Liver (tissue), 9 donors: ENCODE data around the gene SH3PXD2A. TPM values are rescaled to one million over a fixed set of nuclear protein-coding genes. Genes with fewer than 3 reads are reported as not detected.

Experiments used
- DNase-seq: peaks from one replicate; pipeline ENCODE4 v3.0.0-alpha.2; 2017; ENCODE audit warnings: low spot score
- H3K27ac ChIP-seq, 2 donors: one replicate each; pipeline ENCODE4 v1.7.0; 2013; ENCODE audit warnings: inconsistent platforms in 2 of 2, low read length in 2 of 2, control low read depth in 1 of 2, low read depth in 1 of 2, mild to moderate bottlenecking in 1 of 2
- H3K27me3 ChIP-seq, 4 donors: one replicate each; pipeline versions ENCODE4 v1.6.1 to v1.7.0; 2013; ENCODE audit warnings: low read length in 3 of 4, inconsistent platforms in 1 of 4, mild to moderate bottlenecking in 1 of 4, moderate library complexity in 1 of 4; ENCODE audit not compliant: control insufficient read depth in 4 of 4, insufficient read depth in 4 of 4
- H3K36me3 ChIP-seq, 4 donors: one replicate each; pipeline versions ENCODE4 v1.6.1 to v1.7.0; 2013; ENCODE audit warnings: low read length in 3 of 4, mild to moderate bottlenecking in 3 of 4, low read depth in 1 of 4, moderate library complexity in 1 of 4; ENCODE audit not compliant: control insufficient read depth in 4 of 4, insufficient read depth in 3 of 4
- H3K4me1 ChIP-seq, 4 donors: one replicate each; pipeline versions ENCODE4 v1.6.1 to v1.7.0; 2013; ENCODE audit warnings: low read length in 3 of 4, mild to moderate bottlenecking in 3 of 4, moderate library complexity in 1 of 4; ENCODE audit not compliant: control insufficient read depth in 4 of 4, insufficient read depth in 4 of 4
- H3K4me3 ChIP-seq, 3 donors: one replicate each; pipeline versions ENCODE4 v1.6.1 to v1.7.0; 2013; ENCODE audit warnings: low read length in 3 of 3, control low read depth in 1 of 3, low read depth in 1 of 3, mild to moderate bottlenecking in 1 of 3
- H3K9ac ChIP-seq, 2 donors: one replicate each; pipeline ENCODE4 v1.7.0; 2013; ENCODE audit warnings: low read length in 2 of 2, mild to moderate bottlenecking in 2 of 2, moderate library complexity in 2 of 2, control low read depth in 1 of 2, low read depth in 1 of 2
- H3K9me3 ChIP-seq, 4 donors: one replicate each; pipeline versions ENCODE4 v1.6.1 to v1.7.0; 2013; ENCODE audit warnings: low read length in 3 of 4; ENCODE audit not compliant: control insufficient read depth in 4 of 4
- ATF3 ChIP-seq: IDR thresholded peaks from 2 replicates; pipeline ENCODE4 v1.6.1; 2016; ENCODE audit warnings: antibody characterized with exemption
- CTCF ChIP-seq: fragments of 150-350 bp; IDR thresholded peaks from 2 replicates; pipeline ENCODE4 v1.5.1; 2017; ENCODE audit warnings: improper control_type of control experiment, low read depth, low read length; ENCODE audit not compliant: missing input control
- EGR1 ChIP-seq, 2 donors: IDR thresholded peaks; 2 replicates each; pipeline ENCODE4 v1.6.1; 2016 to 2018; ENCODE audit warnings: antibody characterized with exemption in 2 of 2, low read depth in 2 of 2
- FOXA1 ChIP-seq: IDR thresholded peaks from 2 replicates; pipeline ENCODE4 v1.6.1; 2016; ENCODE audit warnings: antibody characterized with exemption
- FOXA2 ChIP-seq: IDR thresholded peaks from 2 replicates; pipeline ENCODE4 v1.6.1; 2016; ENCODE audit warnings: antibody characterized with exemption
- GABPA ChIP-seq, 2 donors: IDR thresholded peaks in 1 of 2; conservative IDR thresholded peaks in 1 of 2; 2 replicates each; pipeline ENCODE4 v1.6.1; 2016; ENCODE audit warnings: antibody characterized with exemption in 2 of 2, mild to moderate bottlenecking in 1 of 2, moderate library complexity in 1 of 2
- HNF4A ChIP-seq, 2 donors: conservative IDR thresholded peaks; 2 replicates each; pipeline ENCODE4 v1.6.1; 2016; ENCODE audit warnings: antibody characterized with exemption in 2 of 2, mild to moderate bottlenecking in 2 of 2
- JUND ChIP-seq, 2 donors: IDR thresholded peaks; 2 replicates each; pipeline ENCODE4 v1.6.1; 2016; ENCODE audit warnings: antibody characterized with exemption in 2 of 2
- NR2F2 ChIP-seq: IDR thresholded peaks from 2 replicates; pipeline ENCODE4 v1.6.1; 2016; ENCODE audit warnings: antibody characterized with exemption
- REST ChIP-seq: IDR thresholded peaks from 2 replicates; pipeline ENCODE4 v1.6.1; 2016; ENCODE audit warnings: antibody characterized with exemption, mild to moderate bottlenecking
- RXRA ChIP-seq, 2 donors: IDR thresholded peaks; 2 replicates each; pipeline ENCODE4 v1.6.1; 2017 to 2018; ENCODE audit warnings: antibody characterized with exemption in 2 of 2, mild to moderate bottlenecking in 1 of 2
- YY1 ChIP-seq: IDR thresholded peaks from 2 replicates; pipeline ENCODE4 v1.6.1; 2016; ENCODE audit warnings: antibody characterized with exemption, mild to moderate bottlenecking
- ZBTB33 ChIP-seq: IDR thresholded peaks from 2 replicates; pipeline ENCODE4 v1.6.1; 2016; ENCODE audit warnings: antibody characterized with exemption
- WGBS: extraction: QIAGEN DNeasy Blood & Tissue Kit; methylation state at CpG from one replicate; pipeline ENCODE4 v1.1.7; 2013; 5-methylcytosine and 5-hydroxymethylcytosine counted together
- polyA plus RNA-seq, 2 donors: library from polyadenylated mRNA; stranded (reverse) in 1 of 2; unstranded in 1 of 2; fragments of 200-250 nt in 1 of 2; fragments of >200 nt in 1 of 2; fragmentation: Nextera tagmentation in 1 of 2; extraction: Ambion mirVana in 1 of 2; gene quantifications; one replicate each; pipeline versions ENCODE4 v1.2.1 to v1.2.3, GENCODE V29; 2013 to 2015
- total RNA-seq, 2 donors: library from RNA; depleted of rRNA; stranded (reverse); fragments of >200 nt; gene quantifications; one replicate each; pipeline ENCODE4 v1.2.3, GENCODE V29; 2014
- donor health status: healthy.
- donor health status: healthy.
- donor health status: healthy.
- donor health status: healthy.
- donor health status: healthy.

The SH3PXD2A gene
- total and polyA plus RNA-seq, 4 donors: 0.82 to 5.5 (median 3.9) TPM

- DNase-seq: no peak
- H3K4me3 ChIP-seq: no peak overlapping the region
- H3K9ac ChIP-seq: no peak overlapping the region
- H3K9me3 ChIP-seq: no peaks in the 10 kb centered on the region
- H3K27ac ChIP-seq: no peak overlapping the region
- H3K27me3 ChIP-seq: no peaks in the 10 kb centered on the region
- WGBS: 85% methylated on average over 3 of the region's 3 CpGs
- H3K4me1 ChIP-seq: peaks cover 2 to 7% (median 4%) of the 10 kb centered on the region in 4 donors
- H3K36me3 ChIP-seq: no peaks in the 10 kb centered on the region
- TF ChIP-seq JUND (IDR thresholded peaks at IDR 0.05) (no peak), CTCF (no peak), YY1 (no peak), NR2F2 (no peak), REST (no peak), EGR1 (IDR thresholded peaks at IDR 0.05; ENCODE audit: low read depth in 2 of 2) (no peak), ZBTB33 (no peak), RXRA (IDR thresholded peaks at IDR 0.05) (no peak), FOXA2 (no peak)
Observed at GRCh38 chr10:103843045-103843444, 12.3 kb downstream of the SH3PXD2A start.

DNA sequence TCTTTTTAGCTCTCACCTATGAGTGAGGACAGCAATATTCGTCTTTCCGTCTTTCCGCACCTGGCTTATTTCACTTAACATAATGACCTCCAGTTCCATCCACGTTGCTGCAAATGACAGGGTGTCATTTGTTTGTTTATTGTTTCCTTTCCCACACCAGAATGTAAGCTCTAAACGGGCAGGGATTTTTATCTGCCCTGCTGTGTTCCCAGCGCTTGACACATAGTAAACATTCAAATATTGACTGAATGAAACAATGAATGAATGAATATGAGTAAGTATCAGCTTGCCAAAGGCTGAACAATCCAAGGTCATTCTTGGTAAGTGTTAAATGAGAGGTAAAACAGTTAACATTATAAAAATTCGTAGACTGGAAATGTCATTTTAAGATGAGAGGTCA, 12.8 kb downstream of the SH3PXD2A start:
- 39% methylated on average over 7 of the region's 7 CpGs for whole genome bisulfite sequencing
- Histone ChIP-seq H3K4me1 (peaks cover 2 to 7% (median 4%) of the 10 kb centered on the region in 4 donors), H3K36me3 (no peaks in the 10 kb centered on the region), H3K27me3 (no peaks in the 10 kb centered on the region), H3K9ac (no peak overlapping the region), H3K27ac (no peak overlapping the region), H3K4me3 (no peak overlapping the region), H3K9me3 (no peaks in the 10 kb centered on the region)
- DNase-seq: no peak
- no peak for TF ChIP-seq FOXA1
- TF ChIP-seq FOXA2: no peak
- no peak for TF ChIP-seq REST
- no peak for TF ChIP-seq ATF3
- no peak for TF ChIP-seq JUND (IDR thresholded peaks at IDR 0.05)
- TF ChIP-seq GABPA (IDR thresholded peaks at IDR 0.05 in 1 of 2, conservative IDR thresholded peaks at IDR 0.05 in 1 of 2): no peak
- TF ChIP-seq HNF4A (conservative IDR thresholded peaks at IDR 0.05): no peak
- no peak for TF ChIP-seq RXRA (IDR thresholded peaks at IDR 0.05)
- no peak for TF ChIP-seq YY1
- TF ChIP-seq ZBTB33: no peak
